Gastroesophageal sphincter (tissue), 3 donors: Measurements from ENCODE around the gene NRBP1.

ENCODE experiments used
- CTCF ChIP-seq, 4 experiments: fragments of 200-600 bp in 2 of 4; fragments of 450-650 bp in 2 of 4; sonication (generic) in 1 of 4; IDR thresholded peaks; one replicate each; pipeline ENCODE4 v1.5.1; 2017 to 2019; ENCODE audit warnings: antibody characterized with exemption in 4 of 4, mild to moderate bottlenecking in 2 of 4, moderate library complexity in 2 of 4
- EP300 ChIP-seq: sonication (generic); formaldehyde crosslinking; IDR thresholded peaks from one replicate; pipeline ENCODE4 v1.6.1; 2017; ENCODE audit warnings: antibody characterized with exemption, mild to moderate bottlenecking
- POLR2AphosphoS5 ChIP-seq: sonication (generic); formaldehyde crosslinking; IDR thresholded peaks from one replicate; pipeline ENCODE4 v1.6.1; 2017; ENCODE audit warnings: antibody characterized with exemption

GRCh38 chr2:27378809-27379290, 49.6 kb upstream of the NRBP1 start:
- no peak for TF ChIP-seq CTCF (IDR thresholded peaks at IDR 0.05)
- TF ChIP-seq EP300, result no peak
- TF ChIP-seq POLR2AphosphoS5, result no peak
